MV-4-11 (cell line): Measurements from ENCODE around the gene ICAM5.
"Not testable (repeated sequence)": the region's sequence is repeated elsewhere in the genome, so short reads cannot be mapped to it uniquely, and the experiment has no call there.

Experiments used
- DNase-seq: peaks from one replicate; lab custom pipeline; 2025; lab: John Stamatoyannopoulos, UW

Gene ICAM5

GRCh38 chr19:10270180-10270615, 19.6 kb upstream of the ICAM5 start:
- peak; percentile 97 for DNase-seq

- peak; percentile 74 for DNase-seq
These were observed 18.9 kb upstream of the ICAM5 start, which contains the start of gene ICAM1 for GRCh38 chr19:10270616-10271394. ICAM1 (plus strand) TSS chr19:10271120; CDS start chr19:10271160, 40 bp downstream.

GRCh38 chr19:10271543-10272086, 18.1 kb upstream of the ICAM5 start:
- peak; percentile 42 for DNase-seq

GRCh38 chr19:10274589-10274988, 15.2 kb upstream of the ICAM5 start:
- no peak for DNase-seq

- no peak for DNase-seq
These were observed 11.8 kb upstream of the ICAM5 start for GRCh38 chr19:10277795-10278589.

- no peak for DNase-seq
These were observed 10.8 kb upstream of the ICAM5 start for GRCh38 chr19:10278935-10279334.

- peak; percentile 59 for DNase-seq
These were observed 9.9 kb upstream of the ICAM5 start for GRCh38 chr19:10279737-10280442.

GRCh38 chr19:10282043-10282442, 7.7 kb upstream of the ICAM5 start:
- DNase-seq, result not testable (repeated sequence)

- DNase-seq, result no peak
These were observed 6.3 kb upstream of the ICAM5 start for GRCh38 chr19:10283301-10284064.

GRCh38 chr19:10284065-10284959, 5.4 kb upstream of the ICAM5 start:
- no peak for DNase-seq

GRCh38 chr19:10284960-10285278, 4.8 kb upstream of the ICAM5 start:
- no peak for DNase-seq

GRCh38 chr19:10285393-10285792, 4.4 kb upstream of the ICAM5 start:
- peak; percentile 46 for DNase-seq

- peak; percentile 91 for DNase-seq
These were observed 2.7 kb upstream of the ICAM5 start, which contains the start of gene ICAM4 for GRCh38 chr19:10286803-10287737. ICAM4 (plus strand) TSS chr19:10286955; CDS start chr19:10287013, 58 bp downstream.

GRCh38 chr19:10288662-10289166, 1.0 kb upstream of the ICAM5 start:
- no peak for DNase-seq

GRCh38 chr19:10289167-10289835, 451 bp upstream of the ICAM5 start:
- peak; percentile 42 for DNase-seq

- DNase-seq, result no peak
These were observed 664 bp downstream of the ICAM5 start for GRCh38 chr19:10290357-10290875.

GRCh38 chr19:10290876-10291553, 1.3 kb downstream of the ICAM5 start:
- peak; percentile 70 for DNase-seq
